CD8-positive, alpha-beta memory T cell (primary cell): Measurements from ENCODE around the gene HSBP1L1. TPM values are rescaled to one million over a fixed set of nuclear protein-coding genes. Genes with fewer than 3 reads are reported as not detected.

Experiments
- CTCF ChIA-PET: fragments of 350-600 bp; sonication (Branson Sonifier 250); formaldehyde crosslinking; loops from one replicate; lab custom pipeline; 2021; ENCODE audit warnings: antibody characterized with exemption; lab: Charles Lee
- POLR2A ChIA-PET: fragments of 350-600 bp; sonication (Branson Sonifier 250); formaldehyde crosslinking; loops from one replicate; lab custom pipeline; 2021; ENCODE audit warnings: antibody characterized with exemption; lab: Charles Lee
- DNase-seq, 5 donors: peaks; one replicate each; pipeline versions ENCODE4 v3.0.0 to v3.0.0-alpha.2; 2020 to 2022; ENCODE audit warnings: mixed read lengths in 1 of 5
- H3K27ac ChIP-seq: one replicate; pipeline ENCODE4 v1.7.0; 2013; ENCODE audit warnings: low read depth, mild to moderate bottlenecking, low read length, moderate library complexity
- H3K27me3 ChIP-seq: 2 replicates; pipeline ENCODE4 v1.7.0; 2013; ENCODE audit warnings: low read length, mild to moderate bottlenecking; ENCODE audit not compliant: insufficient read depth, poor library complexity, severe bottlenecking
- H3K36me3 ChIP-seq: 2 replicates; pipeline ENCODE4 v1.7.0; 2013; ENCODE audit warnings: mild to moderate bottlenecking, low read length, moderate library complexity; ENCODE audit not compliant: insufficient read depth
- H3K4me1 ChIP-seq: 2 replicates; pipeline ENCODE4 v1.7.0; 2013; ENCODE audit warnings: mild to moderate bottlenecking, low read length, moderate library complexity; ENCODE audit not compliant: insufficient read depth
- H3K4me3 ChIP-seq: 2 replicates; pipeline ENCODE4 v1.7.0; 2013; ENCODE audit warnings: mild to moderate bottlenecking, low read length
- H3K9me3 ChIP-seq: 2 replicates; pipeline ENCODE4 v1.7.0; 2013; ENCODE audit warnings: mild to moderate bottlenecking, low read length
- H3K27ac Mint-ChIP-seq, 8 donors: one replicate each; pipeline ENCODE4 v1.8.0; 2020 to 2021; ENCODE audit warnings: mixed read lengths in 8 of 8, mild to moderate bottlenecking in 6 of 8, inconsistent platforms in 3 of 8, moderate library complexity in 3 of 8
- H3K27me3 Mint-ChIP-seq, 2 donors: one replicate each; pipeline ENCODE4 v1.8.0; 2020 to 2021; ENCODE audit warnings: mixed read lengths in 2 of 2, mild to moderate bottlenecking in 1 of 2, moderate library complexity in 1 of 2
- H3K36me3 Mint-ChIP-seq, 3 donors: one replicate each; pipeline ENCODE4 v1.8.0; 2020 to 2021; ENCODE audit warnings: mixed read lengths in 3 of 3, inconsistent platforms in 1 of 3, mild to moderate bottlenecking in 1 of 3
- H3K4me1 Mint-ChIP-seq, 3 donors: one replicate each; pipeline ENCODE4 v1.8.0; 2020 to 2021; ENCODE audit warnings: mixed read lengths in 3 of 3, inconsistent platforms in 1 of 3, mild to moderate bottlenecking in 1 of 3
- H3K4me3 Mint-ChIP-seq, 7 donors: one replicate each; pipeline ENCODE4 v1.8.0; 2020 to 2021; ENCODE audit warnings: mixed read lengths in 7 of 7, mild to moderate bottlenecking in 6 of 7, moderate library complexity in 4 of 7, inconsistent platforms in 2 of 7
- H3K9me3 Mint-ChIP-seq, 5 donors: one replicate each; pipeline ENCODE4 v1.8.0; 2020 to 2022; ENCODE audit warnings: mixed read lengths in 5 of 5, mild to moderate bottlenecking in 3 of 5, moderate library complexity in 2 of 5, inconsistent platforms in 1 of 5
- polyA plus RNA-seq: library from polyadenylated mRNA; unstranded; fragments of 300-500 nt; fragmentation: Illumina TruSeq; gene quantifications from one replicate; pipeline ENCODE4 v1.2.3, GENCODE V29; 2021
- total RNA-seq, 2 experiments: library from RNA; stranded (reverse); gene quantifications; one replicate each; pipeline ENCODE4 v1.2.3, GENCODE V29; 2021

Gene HSBP1L1
- total and polyA plus RNA-seq, 3 experiments from 2014 or later = 3.3 to 17.2 (median 4.2) TPM

DNA sequence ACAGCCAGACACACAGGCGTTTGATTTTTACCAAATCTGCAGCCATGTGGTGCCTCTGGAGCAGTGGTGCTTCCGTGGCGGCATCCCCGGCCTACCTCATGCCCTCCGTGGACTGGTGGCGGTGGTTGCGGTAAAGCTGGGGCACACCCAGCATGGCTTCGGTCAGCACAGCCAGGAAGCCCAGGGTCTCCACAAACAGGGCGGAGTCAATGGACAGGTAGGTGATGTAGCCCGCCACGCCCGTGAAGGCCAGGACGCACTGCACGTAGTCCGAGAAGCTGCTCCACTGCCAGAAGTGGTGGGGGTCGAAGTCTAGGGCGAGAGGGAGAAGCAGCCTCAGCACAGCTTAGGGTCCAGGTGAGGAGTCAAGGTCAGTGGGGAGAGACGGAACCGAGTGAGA, 45.4 kb upstream of the HSBP1L1 start:
- no peaks in the 10 kb centered on the region for H3K9me3 Mint-ChIP-seq
- peak in 1 of 5 donors; percentile 43 for DNase-seq
- H3K27me3 Mint-ChIP-seq = no peaks in the 10 kb centered on the region
- no peak overlapping the region for H3K4me3 ChIP-seq
- H3K36me3 ChIP-seq = no peaks in the 10 kb centered on the region
- H3K36me3 Mint-ChIP-seq = peaks cover 11 to 43% (median 16%) of the 10 kb centered on the region in 3 donors
- POLR2A ChIA-PET = no interaction called here
- peaks cover 2 to 13% (median 3%) of the 10 kb centered on the region in 3 donors for H3K4me1 Mint-ChIP-seq
- H3K27me3 ChIP-seq = no peaks in the 10 kb centered on the region
- H3K9me3 ChIP-seq = no peaks in the 10 kb centered on the region
- no peak overlapping the region for H3K4me3 Mint-ChIP-seq
- CTCF ChIA-PET = no interaction called here
- H3K27ac Mint-ChIP-seq = peak overlapping the region in 1 of 8 donors; percentile 51
- H3K4me1 ChIP-seq = no peaks in the 10 kb centered on the region
- H3K27ac ChIP-seq = no peak overlapping the region

DNA sequence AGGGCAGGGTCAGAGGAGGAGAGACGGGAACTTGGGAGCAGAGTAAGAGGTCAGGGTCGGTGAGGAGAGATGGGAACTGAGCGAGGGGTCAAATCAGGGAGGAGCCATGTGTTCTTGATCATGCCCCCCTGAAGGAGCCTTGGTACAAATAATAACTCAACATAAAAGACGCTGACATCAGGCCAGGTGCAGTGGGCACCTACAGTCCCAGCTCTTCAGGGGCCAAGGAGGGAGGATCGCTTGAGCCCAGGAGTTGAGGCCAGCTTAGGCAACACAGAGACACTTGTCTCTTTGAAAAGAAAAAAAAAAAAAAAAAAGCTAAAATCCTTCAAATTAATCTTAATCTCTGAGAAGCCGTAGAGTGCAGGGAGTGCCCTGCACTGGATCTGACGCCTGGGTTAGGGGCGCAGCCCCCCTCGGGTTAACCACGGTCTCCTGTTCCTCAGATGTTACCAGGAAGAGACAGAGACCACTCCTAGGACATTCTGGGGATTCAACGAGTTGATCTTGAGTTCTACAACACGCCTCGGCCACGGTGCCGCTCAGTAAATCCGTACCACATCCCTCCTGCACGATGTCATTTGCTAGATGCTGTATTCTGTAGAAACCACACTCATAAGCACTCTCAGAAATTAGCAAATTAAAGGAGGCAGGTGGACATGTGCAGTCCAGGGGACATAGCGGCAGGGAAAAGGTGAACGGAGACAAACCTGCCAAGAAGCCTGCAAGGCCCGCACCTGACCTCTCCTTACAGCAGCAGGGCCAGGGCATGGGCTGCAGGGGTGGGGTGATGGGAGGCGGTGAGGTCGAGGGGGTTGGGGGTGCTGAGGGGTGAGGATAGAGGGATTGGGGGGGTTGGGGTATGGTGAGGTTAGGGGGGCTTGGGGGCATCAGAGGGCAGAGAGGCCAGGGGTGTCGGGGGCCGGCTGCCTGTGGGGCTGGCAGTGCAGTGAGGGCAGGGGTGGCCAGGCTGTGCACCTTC, 42.2 kb upstream of the HSBP1L1 start:
- DNase-seq = peak in 1 of 5 donors; percentile 43
- POLR2A ChIA-PET = no interaction called here

DNA sequence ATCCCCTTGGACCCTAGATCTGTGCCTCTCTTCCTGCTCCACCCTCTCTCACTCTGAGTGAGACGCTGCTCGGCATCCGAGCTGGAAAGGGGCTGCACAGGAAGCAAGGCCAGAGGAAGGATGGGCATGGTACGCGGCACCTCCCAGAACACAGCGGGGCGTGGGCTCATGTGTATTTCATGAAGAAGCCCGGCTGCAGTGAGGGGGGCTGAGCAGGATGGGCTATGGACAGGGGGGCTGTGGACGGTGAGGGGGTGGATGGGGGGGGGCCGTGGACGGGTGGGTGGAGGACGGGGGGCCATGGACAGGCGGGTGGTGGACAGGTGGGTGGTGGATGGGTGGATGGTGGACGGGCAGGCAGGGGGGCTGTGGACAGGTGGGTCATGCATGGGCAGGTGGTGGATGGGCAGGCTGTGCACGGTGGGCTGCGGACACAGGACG, 41.5 kb upstream of the HSBP1L1 start:
- Mint-ChIP-seq H3K36me3 (peaks cover 3 to 53% (median 11%) of the 10 kb centered on the region in 3 donors), H3K9me3 (no peaks in the 10 kb centered on the region), H3K4me3 (no peak overlapping the region), H3K27ac (no peak overlapping the region), H3K4me1 (peaks cover 0 to 4% (median 4%) of the 10 kb centered on the region in 3 donors), H3K27me3 (peaks cover 0 to 2% of the 10 kb centered on the region in 2 donors)
- ChIA-PET POLR2A (no interaction called here), CTCF (no interaction called here)
- no peak for DNase-seq
- H3K9me3 ChIP-seq = no peaks in the 10 kb centered on the region
- H3K36me3 ChIP-seq = no peaks in the 10 kb centered on the region
- no peak overlapping the region for H3K27ac ChIP-seq
- no peak overlapping the region for H3K4me3 ChIP-seq
- H3K4me1 ChIP-seq = no peaks in the 10 kb centered on the region
- H3K27me3 ChIP-seq = no peaks in the 10 kb centered on the region

More for the DNA sequence above, 42.2 kb upstream of the HSBP1L1 start:
- CTCF ChIA-PET = no interaction called here
- Histone ChIP-seq H3K4me3 (no peak overlapping the region), H3K27ac (no peak overlapping the region), H3K36me3 (no peaks in the 10 kb centered on the region), H3K4me1 (no peaks in the 10 kb centered on the region), H3K9me3 (no peaks in the 10 kb centered on the region), H3K27me3 (no peaks in the 10 kb centered on the region)
- Mint-ChIP-seq H3K4me3 (no peak overlapping the region), H3K4me1 (peaks cover 0 to 4% (median 4%) of the 10 kb centered on the region in 3 donors), H3K9me3 (no peaks in the 10 kb centered on the region), H3K27ac (no peak overlapping the region), H3K36me3 (peaks cover 6 to 50% (median 11%) of the 10 kb centered on the region in 3 donors), H3K27me3 (peaks cover 0 to 2% of the 10 kb centered on the region in 2 donors)

DNA sequence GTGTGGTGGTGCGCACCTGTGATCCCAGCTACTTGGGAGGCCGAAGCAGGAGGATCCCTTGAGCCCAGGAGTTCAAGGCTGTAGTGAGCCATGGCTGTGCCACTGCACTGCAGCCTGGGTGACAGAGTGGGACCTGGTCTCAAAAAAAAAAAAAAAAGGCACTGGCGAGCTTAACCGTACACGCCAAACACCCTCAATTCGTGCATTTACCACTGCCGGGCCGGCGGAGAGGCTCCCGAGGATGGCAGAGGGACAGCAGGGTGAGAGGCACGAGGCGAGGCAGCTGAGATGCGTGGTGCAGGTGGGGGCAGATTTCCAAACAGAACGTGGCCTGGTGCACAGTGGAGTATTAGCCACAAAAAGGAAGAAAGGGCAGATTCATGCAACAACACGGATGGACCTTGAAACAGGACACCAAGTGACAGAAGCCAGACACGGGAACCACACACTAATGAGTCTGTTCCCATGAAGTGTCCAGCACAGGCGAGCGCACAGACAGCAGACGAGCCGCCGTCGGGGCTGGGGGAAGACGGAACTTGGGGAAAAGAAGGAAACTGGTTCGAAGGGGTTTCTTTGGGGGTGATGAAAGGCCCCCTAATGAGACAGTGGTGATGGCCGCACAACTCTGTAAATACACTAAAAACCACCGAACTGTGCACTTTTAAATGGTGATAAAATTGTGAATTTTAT, 40.4 kb upstream of the HSBP1L1 start:
- H3K4me1 Mint-ChIP-seq = peaks cover 0 to 8% (median 4%) of the 10 kb centered on the region in 3 donors
- H3K9me3 Mint-ChIP-seq = peaks cover 3 to 9% (median 6%) of the 10 kb centered on the region in 5 donors
- H3K27ac Mint-ChIP-seq = no peak overlapping the region
- peaks cover 0 to 2% of the 10 kb centered on the region in 2 donors for H3K27me3 Mint-ChIP-seq
- POLR2A ChIA-PET = no interaction called here
- no peak overlapping the region for H3K4me3 Mint-ChIP-seq
- DNase-seq = no peak
- H3K4me3 ChIP-seq = no peak overlapping the region
- H3K36me3 ChIP-seq = peaks cover under 1% of the 10 kb centered on the region
- H3K4me1 ChIP-seq = no peaks in the 10 kb centered on the region
- no peak overlapping the region for H3K27ac ChIP-seq
- CTCF ChIA-PET = no interaction called here
- peaks cover under 1% of the 10 kb centered on the region for H3K9me3 ChIP-seq
- H3K27me3 ChIP-seq = no peaks in the 10 kb centered on the region
- H3K36me3 Mint-ChIP-seq = peaks cover 6 to 59% (median 20%) of the 10 kb centered on the region in 3 donors

DNA sequence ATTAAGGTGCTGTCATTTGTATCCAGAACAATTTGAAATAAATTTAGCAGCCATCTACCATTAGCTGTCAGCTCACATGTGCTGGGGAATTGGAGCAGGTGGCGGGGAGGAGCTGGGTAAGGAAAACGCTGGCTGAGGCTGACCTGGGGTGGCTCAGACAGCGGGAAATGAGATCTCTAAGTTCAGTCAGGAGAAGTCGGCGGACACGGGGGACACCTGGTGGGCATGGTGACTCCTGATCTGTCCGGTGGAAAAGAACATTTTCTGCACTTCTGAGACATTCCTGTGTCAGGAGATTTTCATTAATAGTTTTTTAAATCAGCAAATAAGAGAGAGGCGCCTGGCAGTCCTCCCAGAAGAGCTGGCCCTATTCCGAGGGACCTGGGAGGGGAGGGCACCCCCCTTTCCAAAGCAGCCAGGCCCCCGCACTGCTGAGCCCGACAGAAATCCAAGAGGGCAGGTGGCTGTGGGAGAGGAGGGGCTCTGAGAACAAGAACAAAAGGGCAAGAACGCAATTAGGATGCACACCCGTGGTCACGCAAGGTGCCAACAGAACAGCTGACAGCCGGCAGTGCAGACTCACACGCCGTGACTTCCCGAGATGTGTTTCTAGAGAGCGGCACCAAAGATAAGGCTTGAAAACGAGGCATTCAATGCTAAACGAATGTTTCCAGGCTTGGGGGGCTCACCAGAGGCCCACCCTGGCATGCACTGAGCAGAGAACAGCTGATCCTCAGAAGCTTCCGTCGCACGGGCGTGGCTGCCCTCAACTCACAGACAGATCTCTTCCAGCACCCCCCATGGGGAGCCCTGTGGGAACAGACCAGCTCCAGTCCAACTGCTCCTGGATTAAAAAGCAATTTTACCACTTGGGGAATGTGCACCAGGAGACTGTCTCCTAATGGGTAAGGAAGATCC, 39.4 kb upstream of the HSBP1L1 start:
- peaks cover 0 to 10% (median 4%) of the 10 kb centered on the region in 3 donors for H3K4me1 Mint-ChIP-seq
- H3K36me3 ChIP-seq = peaks cover 9% of the 10 kb centered on the region
- no peak overlapping the region for H3K27ac ChIP-seq
- ChIA-PET CTCF (interaction anchor here (1.1 kb wide), 1 partner anchor 14 kb away, joined by 3 read pairs; no protein-coding TSS in a partner anchor), POLR2A (no interaction called here)
- H3K4me1 ChIP-seq = no peaks in the 10 kb centered on the region
- peaks cover 11 to 19% (median 16%) of the 10 kb centered on the region in 5 donors for H3K9me3 Mint-ChIP-seq
- no peak overlapping the region for H3K4me3 ChIP-seq
- no peak overlapping the region for H3K27ac Mint-ChIP-seq
- H3K4me3 Mint-ChIP-seq = peak overlapping the region in 1 of 7 donors; percentile 48
- no peak for DNase-seq
- no peaks in the 10 kb centered on the region for H3K27me3 ChIP-seq
- peaks cover 0 to 2% of the 10 kb centered on the region in 2 donors for H3K27me3 Mint-ChIP-seq
- H3K36me3 Mint-ChIP-seq = peaks cover 14 to 68% (median 31%) of the 10 kb centered on the region in 3 donors
- peaks cover 11% of the 10 kb centered on the region for H3K9me3 ChIP-seq

DNA sequence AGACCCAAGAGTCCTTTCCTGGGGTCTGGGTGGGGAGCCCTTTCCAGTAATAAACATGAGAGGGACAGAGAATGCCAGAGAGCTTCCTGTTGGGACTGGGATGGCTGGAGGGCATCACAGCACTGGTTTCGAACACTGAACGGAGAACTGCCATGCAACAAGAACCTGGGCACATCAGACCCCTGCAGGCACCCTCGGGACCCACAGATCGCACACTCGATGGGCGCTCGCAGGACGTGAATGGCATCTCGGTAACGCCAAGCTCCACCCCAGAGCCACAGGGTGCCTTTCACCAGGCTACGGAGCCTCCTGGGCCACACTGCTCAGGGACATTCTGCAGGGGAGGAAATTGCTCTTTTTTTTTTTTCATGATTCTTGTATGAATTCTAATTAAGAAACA, 38.1 kb upstream of the HSBP1L1 start:
- POLR2A ChIA-PET = no interaction called here
- H3K9me3 Mint-ChIP-seq = peaks cover 21 to 29% (median 25%) of the 10 kb centered on the region in 5 donors
- H3K4me1 ChIP-seq = no peaks in the 10 kb centered on the region
- H3K4me3 ChIP-seq = no peak overlapping the region
- peaks cover 20 to 74% (median 43%) of the 10 kb centered on the region in 3 donors for H3K36me3 Mint-ChIP-seq
- H3K9me3 ChIP-seq = peaks cover 15% of the 10 kb centered on the region
- peak overlapping the region in 1 of 8 donors; percentile 36 for H3K27ac Mint-ChIP-seq
- H3K27ac ChIP-seq = no peak overlapping the region
- peaks cover 0 to 10% (median 4%) of the 10 kb centered on the region in 3 donors for H3K4me1 Mint-ChIP-seq
- H3K27me3 Mint-ChIP-seq = peaks cover 0 to 2% of the 10 kb centered on the region in 2 donors
- peaks cover 9% of the 10 kb centered on the region for H3K36me3 ChIP-seq
- no peak for DNase-seq
- no peak overlapping the region for H3K4me3 Mint-ChIP-seq
- CTCF ChIA-PET = interaction anchor here (0.7 kb wide), 1 partner anchor 9 kb away, joined by 3 read pairs; no protein-coding TSS in a partner anchor
- no peaks in the 10 kb centered on the region for H3K27me3 ChIP-seq
